Epidermal melanocyte (primary cell): ENCODE measurements around the gene CPNE2.

Experiments used
- DNase-seq: peaks from one replicate; pipeline ENCODE4 v3.0.0; 2011; ENCODE audit warnings: low spot score; ENCODE audit not compliant: insufficient read length

CPNE2 gene

GRCh38 chr16:57123974-57124674 lies 31.7 kb downstream of the CPNE2 start:
- no peak for DNase-seq

- no peak for DNase-seq
Measured at GRCh38 chr16:57125376-57125775, 33.0 kb downstream of the CPNE2 start.

- no peak for DNase-seq
Measured at GRCh38 chr16:57125969-57126368, 33.6 kb downstream of the CPNE2 start.

- no peak for DNase-seq
Measured at GRCh38 chr16:57126411-57126810, 34.0 kb downstream of the CPNE2 start.

- DNase-seq = no peak
Measured at GRCh38 chr16:57127037-57127763, 34.8 kb downstream of the CPNE2 start.

- no peak for DNase-seq
Measured at GRCh38 chr16:57127836-57128235, 35.5 kb downstream of the CPNE2 start.

GRCh38 chr16:57128771-57129389 lies 36.5 kb downstream of the CPNE2 start:
- DNase-seq = no peak

GRCh38 chr16:57130950-57131321 lies 38.6 kb downstream of the CPNE2 start:
- no peak for DNase-seq

- DNase-seq = no peak
Measured at GRCh38 chr16:57131351-57131970, 39.1 kb downstream of the CPNE2 start.

- no peak for DNase-seq
Measured at GRCh38 chr16:57132470-57132869, 40.1 kb downstream of the CPNE2 start.

- no peak for DNase-seq
Measured at GRCh38 chr16:57133031-57133430, 40.6 kb downstream of the CPNE2 start.

- no peak for DNase-seq
Measured at GRCh38 chr16:57133886-57134285, 41.5 kb downstream of the CPNE2 start.

GRCh38 chr16:57134982-57135381 lies 42.6 kb downstream of the CPNE2 start:
- no peak for DNase-seq

GRCh38 chr16:57137043-57137442 lies 44.7 kb downstream of the CPNE2 start:
- DNase-seq = no peak

GRCh38 chr16:57137566-57138273 lies 45.3 kb downstream of the CPNE2 start:
- DNase-seq = no peak

- no peak for DNase-seq
Measured at GRCh38 chr16:57138281-57138935, 46.0 kb downstream of the CPNE2 start.

- no peak for DNase-seq
Measured at GRCh38 chr16:57140931-57141668, 48.7 kb downstream of the CPNE2 start.

- DNase-seq = no peak
Measured at GRCh38 chr16:57141822-57142631, 49.6 kb downstream of the CPNE2 start.

GRCh38 chr16:57143149-57143921 lies 51.0 kb downstream of the CPNE2 start:
- no peak for DNase-seq
